Body of pancreas (tissue), 4 donors: ENCODE measurements around the gene SYT5. TPM values are rescaled to one million over a fixed set of nuclear protein-coding genes. Genes with fewer than 3 reads are reported as not detected.

Experiments
- ATAC-seq: fragments of 150-250 bp; one replicate; pipeline ENCODE4 v1.9.1; 2016
- DNase-seq, 4 donors: peaks; one replicate each; pipeline ENCODE4 v3.0.0-alpha.2; 2019
- H3K27ac ChIP-seq, 4 donors: fragments of 200-600 bp; sonication (generic); 1 replicate in 3 of 4; 2 replicates in 1 of 4; pipeline versions ENCODE4 v1.5.1 to v1.6.1; 2016 to 2019; ENCODE audit warnings: mild to moderate bottlenecking in 1 of 4, mixed read lengths in 1 of 4, moderate library complexity in 1 of 4
- H3K27me3 ChIP-seq, 2 donors: fragments of 200-600 bp; sonication (generic); one replicate each; pipeline ENCODE4 v1.6.0; 2016; ENCODE audit warnings: mild to moderate bottlenecking in 1 of 2
- H3K36me3 ChIP-seq, 2 donors: fragments of 200-600 bp; sonication (generic); replicated peaks in 1 of 2; 2 replicates each; pipeline ENCODE4 v1.5.1; 2016; ENCODE audit warnings: low read depth in 2 of 2; ENCODE audit not compliant: insufficient read depth in 1 of 2
- H3K4me1 ChIP-seq: fragments of 200-600 bp; sonication (generic); one replicate; pipeline ENCODE4 v1.6.0; 2016
- H3K4me3 ChIP-seq, 2 donors: fragments of 200-600 bp; sonication (generic); 1 replicate in 1 of 2; 2 replicates in 1 of 2; pipeline ENCODE4 v1.5.1; 2016 to 2019
- H3K9me3 ChIP-seq, 3 donors: fragments of 200-600 bp; sonication (generic); 1 replicate in 2 of 3; 2 replicates in 1 of 3; pipeline ENCODE4 v1.5.1; 2016
- CTCF ChIP-seq, 7 experiments: fragments of 450-650 bp in 4 of 7; fragments of 200-600 bp in 3 of 7; sonication (generic) in 3 of 7; IDR thresholded peaks; one replicate each; pipeline ENCODE4 v1.5.1; 2016 to 2019; ENCODE audit warnings: antibody characterized with exemption in 7 of 7
- POLR2A ChIP-seq, 3 donors: fragments of 450-650 bp; IDR thresholded peaks; one replicate each; pipeline ENCODE4 v1.6.1; 2016; ENCODE audit warnings: antibody characterized with exemption in 3 of 3, mild to moderate bottlenecking in 2 of 3
- WGBS, 2 donors: methylation state at CpG; one replicate each; pipeline ENCODE4 v1.1.5; 2017; 5-methylcytosine and 5-hydroxymethylcytosine counted together
- intact Hi-C: fragments of 100-400 bp; cut with DNase I; formaldehyde crosslinking; loops from one replicate; pipeline ENCODE4 v1.15.1; 2023
- total RNA-seq, 2 donors: library from RNA; depleted of rRNA; stranded (reverse); fragments of >200 nt; gene quantifications; one replicate each; pipeline ENCODE4 v1.1.0, GENCODE V29; 2016

The SYT5 gene
- total RNA-seq, result under 1 TPM in 1 of 2 donors, not detected in 1; 0.26 TPM

- intact Hi-C loops, result no loop called here
- peaks cover 18% of the 10 kb centered on the region for H3K4me1 ChIP-seq
- TF ChIP-seq CTCF (IDR thresholded peaks at IDR 0.05), result no peak
- TF ChIP-seq POLR2A (IDR thresholded peaks at IDR 0.05), result no peak
- no peak within 1 kb of the TSS for H3K4me3 ChIP-seq
- H3K36me3 ChIP-seq, result no peaks in the 10 kb centered on the region
- H3K27me3 ChIP-seq, result peaks cover 0 to 45% of the 10 kb centered on the region in 2 donors
- WGBS, 2 donors, result 2% methylated on average over 28 to 57 of the region's 68 CpGs
- ATAC-seq, result peak; percentile 62
- DNase-seq, result peak; percentile 29 to 57 (median 47)
- H3K9me3 ChIP-seq, result no peaks in the 10 kb centered on the region
- H3K27ac ChIP-seq, result no peak within 1 kb of the TSS
Observed at GRCh38 chr19:55179606-55180484, at the start of gene SYT5. TSS of gene SYT5 (minus strand) at chr19:55180289. CDS start at chr19:55179041, 1,248 bp downstream.

DNA sequence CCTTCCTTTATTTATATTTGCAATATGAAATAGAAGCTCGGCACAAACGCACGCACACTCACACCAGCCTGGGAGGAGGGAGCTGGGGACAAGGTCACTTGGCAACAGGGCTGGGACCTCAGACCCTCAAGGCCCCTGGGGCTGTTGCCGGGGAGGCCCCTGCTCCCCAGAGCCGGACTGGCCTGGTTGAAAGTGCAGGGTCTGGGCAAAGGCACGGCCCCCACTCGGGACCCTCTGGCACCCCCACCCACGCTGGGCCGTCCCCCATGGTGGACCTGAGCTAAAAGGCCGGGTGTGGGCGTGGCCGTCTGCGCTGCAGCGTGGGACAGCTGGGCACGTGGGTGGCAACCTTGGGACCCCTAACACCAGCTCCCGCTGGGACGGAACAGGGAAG lies 49.7 kb upstream of the SYT5 start:
- Histone ChIP-seq H3K4me3 (no peak overlapping the region), H3K27me3 (no peaks in the 10 kb centered on the region), H3K9me3 (no peaks in the 10 kb centered on the region), H3K36me3 (peaks cover 0 to 21% of the 10 kb centered on the region in 2 donors), H3K4me1 (no peaks in the 10 kb centered on the region), H3K27ac (no peak overlapping the region)
- DNase-seq (no peak), ATAC-seq (no peak)
- intact Hi-C loops, result no loop called here
- no peak for TF ChIP-seq CTCF (IDR thresholded peaks at IDR 0.05)
- no peak for TF ChIP-seq POLR2A (IDR thresholded peaks at IDR 0.05)
- WGBS, 2 donors, result 82 to 88% methylated on average over 5 to 17 of the region's 17 CpGs

DNA sequence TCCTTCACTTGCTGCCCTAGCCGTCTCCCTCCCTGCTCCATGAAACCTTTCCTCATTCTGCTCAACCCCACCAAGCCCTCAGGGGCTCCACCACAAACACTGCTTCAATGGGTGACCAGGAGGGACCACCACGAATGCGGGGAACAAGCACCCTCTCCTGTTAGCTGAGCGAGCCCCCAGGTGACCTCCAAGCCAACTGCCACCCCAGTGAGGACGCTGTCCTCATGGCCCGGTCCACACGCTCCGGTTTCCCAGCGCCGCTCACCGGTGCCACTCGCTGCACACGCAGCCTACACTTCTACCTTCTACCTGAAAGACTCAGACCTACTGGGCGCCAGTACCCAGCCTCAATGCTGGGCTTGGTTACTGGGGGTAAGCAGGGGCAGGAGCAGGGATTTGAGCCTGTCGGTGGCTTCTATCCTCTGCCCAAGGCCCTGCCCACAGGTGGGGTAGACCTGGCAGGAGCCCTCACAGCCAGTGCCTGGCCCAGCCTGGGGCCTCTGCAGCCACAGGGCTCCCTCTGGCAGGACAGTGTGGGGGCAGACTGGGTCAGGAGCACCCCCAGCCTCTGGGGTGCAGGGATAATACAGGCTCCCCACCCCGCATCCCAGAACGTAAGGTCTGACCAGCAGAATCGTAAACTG lies 49.2 kb upstream of the SYT5 start:
- 92 to 95% methylated on average over 14 to 16 of the region's 18 CpGs for WGBS, 2 donors
- no peak for DNase-seq

DNA sequence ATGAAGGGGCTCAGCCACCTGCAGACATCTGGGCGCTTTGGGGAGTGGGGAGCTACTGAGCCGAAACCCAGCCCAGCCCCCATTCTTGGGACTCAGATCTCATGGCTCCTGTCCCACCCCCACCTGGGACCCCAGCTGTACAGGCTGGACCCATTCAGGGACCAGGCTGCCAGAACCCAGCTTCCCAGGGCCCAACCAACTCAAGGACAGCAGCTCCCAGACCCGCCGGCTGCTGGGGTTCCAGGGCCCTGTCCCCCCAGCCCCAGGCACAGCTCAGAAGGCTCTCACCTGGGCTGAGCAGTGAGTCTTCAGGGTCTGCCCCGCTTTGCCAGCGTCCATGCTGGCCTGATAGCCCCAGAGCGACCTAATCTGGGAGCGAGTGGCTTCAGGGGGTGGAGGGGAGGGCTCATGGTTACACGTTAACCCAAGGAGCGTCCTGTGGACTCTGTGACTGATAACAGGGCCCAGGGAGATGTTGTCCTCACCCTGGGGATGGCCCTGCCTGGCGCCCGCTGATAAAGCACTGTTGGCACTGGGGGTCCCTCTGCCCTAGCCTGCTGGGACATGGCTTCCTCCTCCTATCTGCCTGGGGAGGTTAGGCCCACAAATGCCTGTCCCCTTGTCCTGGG lies 48.4 kb upstream of the SYT5 start, which contains the start of gene TMEM86B:
Gene TMEM86B, minus strand, starts transcription at position 361 of the 629 bp plus-strand sequence. Its CDS starts 22 bp downstream, at position 339.
- no peaks in the 10 kb centered on the region for H3K4me1 ChIP-seq
- no peaks in the 10 kb centered on the region for H3K27me3 ChIP-seq
- H3K36me3 ChIP-seq, result peaks cover 0 to 18% of the 10 kb centered on the region in 2 donors
- WGBS, 2 donors, result 56 to 100% methylated on average over 1 to 12 of the region's 12 CpGs
- ATAC-seq (no peak), DNase-seq (peak in 1 of 4 donors; percentile 16)
- no peak within 1 kb of the TSS for H3K27ac ChIP-seq
- intact Hi-C loops, result no loop called here
- no peak for TF ChIP-seq CTCF (IDR thresholded peaks at IDR 0.05)
- no peak for TF ChIP-seq POLR2A (IDR thresholded peaks at IDR 0.05)
- no peak within 1 kb of the TSS for H3K4me3 ChIP-seq
- no peaks in the 10 kb centered on the region for H3K9me3 ChIP-seq

More for the DNA sequence above, 49.2 kb upstream of the SYT5 start:
- no peaks in the 10 kb centered on the region for H3K4me1 ChIP-seq
- peaks cover 0 to 18% of the 10 kb centered on the region in 2 donors for H3K36me3 ChIP-seq
- no peaks in the 10 kb centered on the region for H3K9me3 ChIP-seq
- ATAC-seq, result no peak
- no peak overlapping the region for H3K4me3 ChIP-seq
- H3K27me3 ChIP-seq, result no peaks in the 10 kb centered on the region
- intact Hi-C loops, result no loop called here
- no peak overlapping the region for H3K27ac ChIP-seq
- no peak for TF ChIP-seq POLR2A (IDR thresholded peaks at IDR 0.05)
- TF ChIP-seq CTCF (IDR thresholded peaks at IDR 0.05), result no peak
